ENCODE measurements around the gene COG4.
"Not testable (repeated sequence)": the region's sequence is repeated elsewhere in the genome, so short reads cannot be mapped to it uniquely, and the experiment has no call there.

COG4 gene

DNA sequence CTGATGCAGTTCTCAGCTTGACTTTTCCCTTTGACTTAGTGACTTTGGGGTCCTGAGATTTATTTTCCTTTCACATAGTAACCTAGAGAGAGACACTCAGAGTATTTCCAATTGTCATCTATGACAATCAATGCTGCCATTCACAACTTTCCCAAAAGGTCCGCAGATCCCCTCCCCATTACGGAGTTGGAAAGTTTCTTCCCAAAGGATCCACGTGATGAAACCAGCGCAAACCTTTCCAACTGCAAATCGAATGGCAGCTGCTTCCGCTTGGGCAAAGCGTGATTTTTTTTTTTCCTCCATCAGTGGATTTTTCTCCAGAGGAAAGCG, 69.5 kb downstream of the COG4 start:
- DNase-seq, result no peak

GRCh38 chr16:70453117-70453891, 70.0 kb downstream of the COG4 start:
- DNase-seq, result no peak

DNA sequence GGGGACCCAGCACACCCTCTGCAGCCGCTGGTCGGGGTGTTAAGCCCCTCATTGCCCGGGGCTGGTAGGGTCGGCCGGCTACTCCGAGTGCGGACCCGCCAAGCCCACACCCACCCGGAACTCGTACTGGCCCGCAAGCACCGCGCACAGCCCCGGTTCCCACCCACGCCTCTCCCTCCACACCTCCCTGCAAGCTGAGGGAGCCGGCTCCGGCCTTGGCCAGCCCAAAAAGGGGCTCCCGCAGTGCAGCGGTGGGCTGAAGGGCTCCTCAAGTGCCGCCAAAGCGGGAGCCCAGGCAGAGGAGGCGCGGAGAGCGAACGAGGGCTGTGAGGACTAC, 72.4 kb downstream of the COG4 start:
- DNase-seq, result not testable (repeated sequence)

DNA sequence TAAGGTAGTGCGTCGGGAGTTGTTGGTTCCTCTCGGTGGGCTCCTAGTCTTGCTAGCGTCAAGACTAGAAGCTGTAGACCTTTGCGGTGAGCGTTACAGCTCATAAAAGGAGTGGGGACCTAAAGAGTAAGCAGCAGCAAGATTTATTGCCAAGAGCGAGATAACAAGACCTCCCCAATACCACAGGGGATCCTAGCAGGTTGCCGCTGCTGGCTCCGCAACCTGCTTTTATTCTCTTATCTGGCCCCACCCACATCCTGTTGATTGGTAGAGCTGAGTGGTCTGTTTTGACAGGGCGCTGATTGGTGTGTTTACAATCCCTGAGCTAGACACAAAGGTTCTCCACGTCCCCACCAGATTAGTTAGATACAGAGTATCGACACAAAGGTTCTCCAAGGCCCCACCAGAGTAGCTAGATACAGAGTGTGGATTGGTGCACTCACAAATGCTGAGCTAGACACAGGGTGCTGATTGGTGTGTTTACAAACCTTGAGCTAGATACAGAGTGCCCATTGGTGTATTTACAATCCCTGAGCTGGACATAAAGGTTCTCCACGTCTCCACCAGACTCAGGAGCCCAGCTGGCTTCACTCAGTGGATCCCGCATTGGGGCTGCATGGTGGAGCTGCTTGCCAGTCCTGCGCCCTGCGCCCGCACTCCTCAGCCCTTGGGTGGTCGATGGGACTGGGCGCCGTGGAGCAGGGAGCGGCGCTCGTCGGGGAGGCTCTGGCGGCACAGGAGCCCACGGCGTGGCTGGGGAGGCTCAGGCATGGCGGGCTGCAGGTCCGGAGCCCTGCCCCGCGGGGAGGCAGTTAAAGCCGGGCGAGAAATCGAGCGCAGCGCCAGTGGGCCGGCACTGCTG, 73.0 kb downstream of the COG4 start:
- DNase-seq, result not testable (repeated sequence)

GRCh38 chr16:70448075-70448474, 75.3 kb downstream of the COG4 start:
- no peak for DNase-seq

DNA sequence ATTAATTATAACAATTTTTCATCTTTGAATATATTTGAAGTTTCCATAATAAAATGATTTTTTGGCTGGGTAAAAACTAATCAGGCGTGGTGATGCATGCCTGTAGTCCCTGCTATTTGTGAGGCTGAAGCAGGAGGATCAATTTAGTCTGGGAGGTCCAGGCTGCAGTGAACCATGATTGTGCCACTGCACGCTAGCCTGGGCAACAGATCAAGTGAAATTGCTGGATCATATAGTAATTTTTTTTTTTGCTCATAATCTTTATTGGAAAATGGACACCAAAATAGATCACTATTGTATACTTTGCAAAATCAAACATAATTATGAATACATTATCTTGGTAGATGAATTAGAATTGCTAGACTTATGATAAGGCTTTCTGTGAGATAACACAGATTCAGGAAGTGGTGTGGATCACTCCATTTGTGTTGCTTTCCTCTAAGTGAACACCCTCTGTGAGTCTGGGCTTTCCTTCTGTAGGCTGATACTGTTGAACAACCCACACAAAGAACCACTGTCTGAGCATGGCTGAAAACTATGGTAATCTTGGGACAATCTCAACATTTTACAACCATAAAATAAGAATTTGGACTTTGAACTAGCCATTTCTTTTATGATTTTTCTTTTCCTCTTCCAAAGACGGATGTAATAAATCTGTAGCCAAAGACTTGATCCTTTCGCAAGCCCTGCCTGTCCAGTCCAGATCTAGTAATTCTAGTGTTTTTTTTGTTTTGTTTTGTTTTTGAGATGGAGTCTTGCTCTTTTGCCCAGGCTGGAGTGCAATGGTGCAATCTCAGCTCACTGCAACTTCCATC, 78.9 kb downstream of the COG4 start:
- DNase-seq, result no peak

GRCh38 chr16:70442344-70442743, 81.0 kb downstream of the COG4 start:
- DNase-seq, result no peak

GRCh38 chr16:70441406-70441990, 81.9 kb downstream of the COG4 start:
- DNase-seq, result no peak

DNA sequence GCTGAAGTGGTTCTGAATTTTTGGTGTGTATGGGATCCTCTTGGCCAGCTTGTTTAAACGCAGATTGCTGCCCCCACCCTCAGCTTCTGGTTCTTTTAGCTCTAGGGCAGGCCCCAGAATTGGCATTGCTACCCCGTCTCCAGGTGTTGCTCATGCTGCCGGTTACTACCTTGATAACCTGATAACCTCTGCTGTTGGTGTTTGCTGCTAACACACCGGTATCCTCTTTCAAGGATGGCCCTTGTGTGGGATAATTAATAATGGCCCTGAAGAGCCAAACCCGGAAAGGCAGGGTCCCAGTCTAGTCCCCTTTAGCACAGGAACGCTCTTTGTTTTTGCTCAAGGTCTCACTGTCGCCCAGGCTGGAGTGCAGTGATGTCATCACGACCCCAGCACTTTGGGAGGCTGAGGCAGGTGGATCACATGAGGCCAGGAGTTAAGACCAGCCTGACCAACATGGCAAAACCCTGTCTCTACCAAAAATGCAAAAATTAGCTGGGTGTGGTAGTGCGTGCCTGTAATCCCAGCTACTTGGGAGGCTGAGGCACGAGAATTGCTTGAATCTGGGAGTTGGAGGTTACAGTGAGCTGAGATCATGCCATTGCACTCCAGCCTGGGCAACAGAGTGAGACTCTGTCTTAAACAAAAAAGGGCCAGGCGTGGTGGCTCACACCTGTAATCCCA, 83.2 kb downstream of the COG4 start:
- no peak for DNase-seq

DNA sequence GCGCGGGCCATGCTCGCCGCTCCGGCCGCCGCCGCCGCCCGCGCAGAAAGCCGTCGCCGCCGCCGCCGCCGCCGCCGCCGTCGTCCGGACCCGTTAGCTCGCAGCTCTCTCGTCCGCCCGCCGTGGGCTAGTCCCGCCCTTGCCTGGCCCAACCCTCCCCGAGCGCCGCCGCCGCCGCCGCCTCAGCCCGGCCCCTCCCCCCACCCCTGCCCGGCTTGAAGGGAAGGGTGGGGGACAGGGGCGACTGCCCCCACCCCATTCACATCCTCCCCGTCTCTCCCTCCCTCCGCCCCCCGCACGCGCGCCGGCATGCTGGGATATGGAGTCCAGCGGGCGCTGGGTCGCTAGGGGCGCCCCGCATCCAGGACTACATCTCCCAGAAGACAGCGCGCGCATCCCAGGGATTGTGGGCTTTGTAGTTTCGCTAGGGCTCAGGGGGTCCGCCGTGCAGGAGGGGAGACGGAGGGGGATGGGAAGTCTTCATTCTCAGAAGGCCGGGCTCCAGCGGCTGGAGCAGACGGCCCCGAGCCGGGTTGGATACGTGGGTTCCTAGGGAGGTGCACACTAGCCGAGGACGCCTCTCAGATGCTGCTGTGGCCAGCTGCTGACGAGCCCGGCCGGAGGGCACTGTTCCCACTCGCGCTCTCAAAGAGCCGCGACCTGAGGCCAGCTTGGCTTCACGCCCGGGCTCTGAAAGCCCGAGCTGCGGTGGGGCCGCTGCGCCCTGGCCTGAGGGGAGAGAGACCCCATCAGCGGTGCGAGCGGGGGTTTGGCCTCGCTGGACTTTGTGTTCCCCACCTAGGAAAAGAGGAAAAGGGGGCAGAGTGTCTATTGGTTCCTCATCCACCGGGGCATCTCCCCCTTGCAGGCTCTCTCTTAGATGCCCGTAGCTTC, 84.1 kb downstream of the COG4 start, which contains the start of gene ST3GAL2:
ST3GAL2 (minus strand) TSS at position 132 of the 894 bp plus-strand sequence. CDS start 40,570 bp downstream, outside the sequence.
- DNase-seq, result peak; percentile 88

DNA sequence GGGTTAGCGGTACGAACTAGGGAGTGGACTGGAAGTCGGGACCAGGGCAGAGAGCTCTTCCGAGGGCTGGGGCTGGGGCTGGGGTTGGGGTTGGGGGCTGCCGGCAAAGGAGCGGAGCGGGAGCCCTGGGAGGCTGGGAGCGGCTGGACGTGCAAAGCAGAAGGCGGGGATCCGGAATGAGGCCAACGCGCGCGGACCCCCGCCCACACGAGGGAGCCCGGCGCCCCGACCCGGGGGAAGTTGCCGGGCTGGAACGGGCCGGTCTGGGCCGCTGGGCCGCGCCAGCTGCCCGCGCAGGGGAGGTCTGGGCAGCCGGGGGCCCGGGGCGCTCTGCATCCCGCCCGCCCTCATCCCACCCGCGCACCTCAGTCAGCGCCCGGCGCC, 84.8 kb downstream of the COG4 start:
- DNase-seq, result no peak

GRCh38 chr16:70437582-70438557, 85.5 kb downstream of the COG4 start:
- no peak for DNase-seq

- DNase-seq, result no peak
Measured at GRCh38 chr16:70437017-70437581, 86.3 kb downstream of the COG4 start.

GRCh38 chr16:70434484-70435260, 88.7 kb downstream of the COG4 start:
- no peak for DNase-seq

DNA sequence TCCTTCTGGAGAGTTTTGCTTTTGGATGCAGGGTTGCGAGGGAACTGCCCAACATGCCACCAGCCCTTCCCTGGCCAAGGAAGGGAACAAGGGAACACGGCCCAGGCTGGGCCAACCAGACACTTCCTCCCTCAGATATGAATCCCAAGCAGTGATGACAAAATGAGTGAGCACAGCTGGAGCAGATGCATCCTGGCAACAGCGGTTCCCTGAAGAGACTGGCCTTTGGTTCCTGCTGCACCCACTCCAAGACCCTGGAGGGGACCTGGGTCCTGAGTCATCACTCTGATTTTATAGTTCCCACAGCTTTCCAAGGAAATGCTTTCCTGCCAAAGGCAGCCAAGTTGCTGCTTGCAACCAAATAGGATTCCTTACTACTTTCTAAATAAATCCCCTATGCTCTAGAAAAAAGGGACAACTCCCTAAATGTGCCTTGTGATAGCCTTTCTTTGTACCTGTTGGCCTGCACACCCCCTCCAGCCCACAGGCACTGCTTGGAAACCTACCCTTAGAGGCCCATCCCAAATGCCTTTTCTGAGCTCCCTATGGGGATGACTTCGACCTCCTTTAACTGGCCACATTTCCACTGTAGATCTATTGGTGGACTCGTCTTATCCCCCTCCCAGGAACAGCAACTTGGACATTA, 89.8 kb downstream of the COG4 start:
- no peak for DNase-seq

- DNase-seq, result no peak
Measured at GRCh38 chr16:70432723-70433457, 90.5 kb downstream of the COG4 start.

DNA sequence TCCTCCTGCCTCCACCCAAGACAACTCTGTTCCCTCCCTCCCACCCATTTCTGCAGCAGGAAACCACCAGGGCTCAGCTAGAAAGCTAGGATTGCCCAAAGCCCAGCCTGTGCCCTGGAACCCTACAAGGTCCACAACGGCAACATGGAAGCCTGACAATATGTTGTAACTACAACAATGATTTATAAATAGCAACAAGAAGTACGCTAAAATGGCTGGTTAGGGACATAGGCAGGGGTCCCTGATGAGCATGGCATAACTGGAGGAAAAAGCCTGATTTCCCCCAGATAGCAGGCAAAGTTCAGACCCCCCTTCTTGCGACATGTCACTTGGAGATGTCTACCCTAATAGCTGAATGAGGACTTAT, 91.0 kb downstream of the COG4 start:
- no peak for DNase-seq

Data from activated CD4-positive, CD25-positive, alpha-beta regulatory T cell treated with anti-CD3 and anti-CD28 coated beads, Interleukin-2, amount 50 U/mL, for 72 hours (primary cell).